Trophoblast cell (in vitro differentiated cells and primary cell): ENCODE measurements around the gene DNMT3A.

Source experiments
- DNase-seq, 2 donors: peaks; one replicate each; pipeline ENCODE4 v3.0.0-alpha.2; 2016
- H2AFZ ChIP-seq: 2 replicates; pipeline ENCODE4 v1.6.1; 2013; ENCODE audit warnings: low read length, moderate library complexity, mild to moderate bottlenecking; ENCODE audit not compliant: insufficient read depth, poor library complexity
- H2AK5ac ChIP-seq: 2 replicates; pipeline ENCODE4 v1.6.1; 2013; ENCODE audit warnings: mild to moderate bottlenecking, low read length
- H2BK120ac ChIP-seq: 2 replicates; pipeline ENCODE4 v1.6.1; 2013; ENCODE audit warnings: low read length, mild to moderate bottlenecking, moderate library complexity; ENCODE audit not compliant: insufficient read depth, poor library complexity
- H2BK12ac ChIP-seq: 2 replicates; pipeline ENCODE4 v1.6.1; 2013; ENCODE audit warnings: mild to moderate bottlenecking, low read length, moderate library complexity
- H2BK5ac ChIP-seq: 2 replicates; pipeline ENCODE4 v1.6.1; 2013; ENCODE audit warnings: low read length, low read depth, moderate library complexity, mild to moderate bottlenecking; ENCODE audit not compliant: poor library complexity
- H3K14ac ChIP-seq: 2 replicates; pipeline ENCODE4 v1.6.1; 2013; ENCODE audit warnings: mild to moderate bottlenecking, low read length
- H3K18ac ChIP-seq: 2 replicates; pipeline ENCODE4 v1.6.1; 2013; ENCODE audit warnings: mild to moderate bottlenecking, low read length
- H3K23ac ChIP-seq: 2 replicates; pipeline ENCODE4 v1.6.1; 2013; ENCODE audit warnings: low read length
- H3K27ac ChIP-seq: 2 replicates; pipeline ENCODE4 v1.5.1; 2013; ENCODE audit warnings: low read depth, mild to moderate bottlenecking, inconsistent platforms, low read length, moderate library complexity
- H3K27me3 ChIP-seq: 2 replicates; pipeline ENCODE4 v1.6.1; 2013; ENCODE audit warnings: inconsistent platforms, mild to moderate bottlenecking, low read length, moderate library complexity; ENCODE audit not compliant: insufficient read depth
- H3K36me3 ChIP-seq, 2 experiments: 1 replicate in 1 of 2; 2 replicates in 1 of 2; pipeline ENCODE4 v1.6.1; 2013; ENCODE audit warnings: low read length in 2 of 2, mild to moderate bottlenecking in 2 of 2, moderate library complexity in 1 of 2; ENCODE audit not compliant: insufficient read depth in 2 of 2, control insufficient read depth in 1 of 2
- H3K4ac ChIP-seq: 2 replicates; pipeline ENCODE4 v1.6.1; 2013; ENCODE audit warnings: low read depth, mild to moderate bottlenecking, low read length, moderate library complexity
- H3K4me1 ChIP-seq, 2 experiments: 1 replicate in 1 of 2; 2 replicates in 1 of 2; pipeline ENCODE4 v1.6.1; 2013; ENCODE audit warnings: low read length in 2 of 2, mild to moderate bottlenecking in 2 of 2, moderate library complexity in 1 of 2; ENCODE audit not compliant: insufficient read depth in 2 of 2, control insufficient read depth in 1 of 2
- H3K4me2 ChIP-seq: 2 replicates; pipeline ENCODE4 v1.6.1; 2013; ENCODE audit warnings: inconsistent platforms, mild to moderate bottlenecking, low read length, moderate library complexity
- H3K4me3 ChIP-seq: 2 replicates; pipeline ENCODE4 v1.5.1; 2013; ENCODE audit warnings: mild to moderate bottlenecking, low read depth, low read length, inconsistent platforms
- H3K79me1 ChIP-seq: one replicate; pipeline ENCODE4 v1.6.1; 2013; ENCODE audit warnings: low read length
- H3K79me2 ChIP-seq: 2 replicates; pipeline ENCODE4 v1.6.1; 2013; ENCODE audit warnings: low read length, mild to moderate bottlenecking; ENCODE audit not compliant: control insufficient read depth, insufficient read depth, poor library complexity
- H3K9ac ChIP-seq: 2 replicates; pipeline ENCODE4 v1.6.1; 2013; ENCODE audit warnings: mild to moderate bottlenecking, low read length
- H3K9me3 ChIP-seq: 2 replicates; pipeline ENCODE4 v1.6.1; 2013; ENCODE audit warnings: low read depth, mild to moderate bottlenecking, control low read depth, inconsistent platforms, low read length; ENCODE audit not compliant: insufficient read depth
- H4K12ac ChIP-seq: 2 replicates; pipeline ENCODE4 v1.6.1; 2013; ENCODE audit warnings: low read depth, mild to moderate bottlenecking, low read length, moderate library complexity
- H4K8ac ChIP-seq: 2 replicates; pipeline ENCODE4 v1.6.1; 2013; ENCODE audit warnings: low read depth, mild to moderate bottlenecking, low read length, moderate library complexity
- H4K91ac ChIP-seq: one replicate; pipeline ENCODE4 v1.6.1; 2013; ENCODE audit warnings: low read depth, mild to moderate bottlenecking, low read length, moderate library complexity
- WGBS: extraction: QIAGEN DNeasy Blood & Tissue Kit; methylation state at CpG from one replicate; pipeline ENCODE4 v1.1.7; 2013; ENCODE audit warnings: missing lambda C conversion rate; ENCODE audit not compliant: insufficient read length, insufficient coverage; ENCODE audit errors: extremely low coverage; 5-methylcytosine and 5-hydroxymethylcytosine counted together

DNMT3A gene

GRCh38 chr2:25336383-25336841, 5.3 kb downstream of the DNMT3A start:
- no peak overlapping the region for H4K12ac ChIP-seq
- H3K27ac ChIP-seq, result no peak overlapping the region
- no peak overlapping the region for H3K4me3 ChIP-seq
- H3K18ac ChIP-seq, result no peak overlapping the region
- no peaks in the 10 kb centered on the region for H3K9me3 ChIP-seq
- no peak overlapping the region for H4K91ac ChIP-seq
- H2BK12ac ChIP-seq, result no peak overlapping the region
- no peaks in the 10 kb centered on the region for H3K27me3 ChIP-seq
- no peak overlapping the region for H3K23ac ChIP-seq
- no peak for DNase-seq
- no peaks in the 10 kb centered on the region for H3K79me2 ChIP-seq
- peaks cover 2 to 3% of the 10 kb centered on the region in 2 experiments for H3K4me1 ChIP-seq
- no peak overlapping the region for H3K9ac ChIP-seq
- H2AK5ac ChIP-seq, result no peak overlapping the region
- H3K36me3 ChIP-seq, result no peaks in the 10 kb centered on the region
- H3K14ac ChIP-seq, result no peak overlapping the region
- no peak overlapping the region for H3K4me2 ChIP-seq
- H3K79me1 ChIP-seq, result no peaks in the 10 kb centered on the region
- H3K4ac ChIP-seq, result no peak overlapping the region
- no peak overlapping the region for H2AFZ ChIP-seq
- H4K8ac ChIP-seq, result no peak overlapping the region
- no peak overlapping the region for H2BK5ac ChIP-seq
- no peak overlapping the region for H2BK120ac ChIP-seq
- no CpG with 5 or more reads among the region's 10 CpGs for WGBS

GRCh38 chr2:25335971-25336370, 5.8 kb downstream of the DNMT3A start:
- H3K4me1 ChIP-seq, result peaks cover 2 to 3% of the 10 kb centered on the region in 2 experiments
- no peak overlapping the region for H3K18ac ChIP-seq
- H3K27ac ChIP-seq, result no peak overlapping the region
- H3K27me3 ChIP-seq, result no peaks in the 10 kb centered on the region
- no peak overlapping the region for H4K12ac ChIP-seq
- H4K91ac ChIP-seq, result no peak overlapping the region
- no peak overlapping the region for H2AK5ac ChIP-seq
- no peak overlapping the region for H3K9ac ChIP-seq
- no peaks in the 10 kb centered on the region for H3K79me2 ChIP-seq
- H2BK5ac ChIP-seq, result no peak overlapping the region
- WGBS, result no CpG with 5 or more reads among the region's 6 CpGs
- no peak for DNase-seq
- no peak overlapping the region for H3K14ac ChIP-seq
- no peak overlapping the region for H3K4me3 ChIP-seq
- no peak overlapping the region for H2BK120ac ChIP-seq
- H4K8ac ChIP-seq, result no peak overlapping the region
- no peak overlapping the region for H2BK12ac ChIP-seq
- no peak overlapping the region for H3K4ac ChIP-seq
- H3K23ac ChIP-seq, result no peak overlapping the region
- H3K9me3 ChIP-seq, result no peaks in the 10 kb centered on the region
- H3K36me3 ChIP-seq, result no peaks in the 10 kb centered on the region
- H3K79me1 ChIP-seq, result no peaks in the 10 kb centered on the region
- no peak overlapping the region for H2AFZ ChIP-seq
- H3K4me2 ChIP-seq, result no peak overlapping the region

- H3K36me3 ChIP-seq, result no peaks in the 10 kb centered on the region
- no peak overlapping the region for H4K12ac ChIP-seq
- no peak overlapping the region for H4K91ac ChIP-seq
- H3K4ac ChIP-seq, result no peak overlapping the region
- no peak overlapping the region for H3K9ac ChIP-seq
- H3K4me1 ChIP-seq, result no peaks in the 10 kb centered on the region
- no peak overlapping the region for H3K4me2 ChIP-seq
- WGBS, result no CpG with 5 or more reads among the region's 8 CpGs
- H4K8ac ChIP-seq, result no peak overlapping the region
- H3K18ac ChIP-seq, result no peak overlapping the region
- DNase-seq, result no peak
- H2AK5ac ChIP-seq, result no peak overlapping the region
- H3K23ac ChIP-seq, result no peak overlapping the region
- H3K27me3 ChIP-seq, result no peaks in the 10 kb centered on the region
- H2BK5ac ChIP-seq, result no peak overlapping the region
- no peak overlapping the region for H3K27ac ChIP-seq
- no peak overlapping the region for H2AFZ ChIP-seq
- no peak overlapping the region for H2BK120ac ChIP-seq
- no peak overlapping the region for H3K4me3 ChIP-seq
- H3K14ac ChIP-seq, result no peak overlapping the region
- H2BK12ac ChIP-seq, result no peak overlapping the region
- H3K79me1 ChIP-seq, result no peaks in the 10 kb centered on the region
- no peaks in the 10 kb centered on the region for H3K9me3 ChIP-seq
- H3K79me2 ChIP-seq, result no peaks in the 10 kb centered on the region
Measured at GRCh38 chr2:25335204-25335603, 6.5 kb downstream of the DNMT3A start.

- Histone ChIP-seq H4K12ac (no peak overlapping the region), H3K4me3 (no peak overlapping the region), H4K91ac (no peak overlapping the region), H2BK120ac (no peak overlapping the region), H3K36me3 (no peaks in the 10 kb centered on the region), H4K8ac (no peak overlapping the region), H3K4ac (no peak overlapping the region), H3K4me1 (no peaks in the 10 kb centered on the region), H2AFZ (no peak overlapping the region), H3K79me1 (no peaks in the 10 kb centered on the region), H3K23ac (no peak overlapping the region), H3K9ac (no peak overlapping the region), H3K14ac (no peak overlapping the region), H2AK5ac (no peak overlapping the region), H2BK12ac (no peak overlapping the region), H2BK5ac (no peak overlapping the region), H3K27me3 (no peaks in the 10 kb centered on the region), H3K79me2 (no peaks in the 10 kb centered on the region), H3K18ac (no peak overlapping the region), H3K4me2 (no peak overlapping the region), H3K9me3 (no peaks in the 10 kb centered on the region), H3K27ac (no peak overlapping the region)
- no CpG with 5 or more reads among the region's 8 CpGs for whole genome bisulfite sequencing
- DNase-seq, result no peak
Measured at GRCh38 chr2:25334482-25334881, 7.2 kb downstream of the DNMT3A start.
